Stimulated activated CD8-positive, alpha-beta memory T cell treated with anti-CD3 and anti-CD28 coated beads, Interleukin-15, amount 100 ng/mL, for 1 hour (primary cell): ENCODE results near the gene DNAH10.
"Not testable (repeated sequence)": the region's sequence is repeated elsewhere in the genome, so short reads cannot be mapped to it uniquely, and the experiment has no call there.

ENCODE experiments used
- DNase-seq: peaks from one replicate; pipeline ENCODE4 v3.0.0-alpha.2; 2020; ENCODE audit warnings: low read depth

The DNAH10 gene

DNA sequence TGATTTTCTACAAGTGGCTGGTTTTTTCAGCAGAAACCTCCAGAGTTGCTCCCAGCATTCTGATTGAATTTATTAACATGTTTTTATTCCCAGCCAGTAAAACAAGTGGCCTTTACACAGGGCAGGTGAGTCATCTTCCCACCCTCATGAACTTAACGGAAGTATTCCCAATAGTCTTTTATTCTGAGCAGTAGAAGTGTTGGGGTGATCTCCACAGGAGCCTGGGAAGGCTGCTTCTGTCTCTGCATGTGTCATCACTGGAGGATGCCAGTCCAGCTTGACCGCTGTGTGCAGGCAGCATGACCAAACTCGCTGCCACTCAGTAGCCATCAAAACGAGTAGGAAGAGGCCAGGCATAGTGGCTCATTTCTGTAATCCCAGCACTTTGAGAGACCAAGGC lies 13.4 kb upstream of the DNAH10 start:
- DNase-seq: no peak

DNA sequence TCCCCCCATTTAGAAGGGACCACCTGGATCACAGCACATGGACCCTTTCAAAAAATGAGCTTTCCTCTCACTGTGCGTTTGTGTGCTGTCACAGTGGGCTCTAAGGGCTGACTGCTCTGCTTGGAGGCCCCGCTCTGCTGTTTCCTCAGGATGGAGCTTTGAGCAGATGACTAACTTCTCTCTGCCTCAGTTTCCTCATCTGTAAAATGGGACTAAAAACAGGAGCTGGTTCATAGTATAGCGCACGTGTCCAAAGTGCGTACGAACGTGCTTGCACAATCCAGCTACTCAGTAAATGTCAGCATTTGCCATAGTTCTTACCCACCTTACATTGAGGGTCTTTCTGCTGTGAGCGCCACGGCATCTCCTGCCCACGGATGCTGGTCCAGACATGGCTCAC lies 12.7 kb upstream of the DNAH10 start:
- DNase-seq: no peak

DNA sequence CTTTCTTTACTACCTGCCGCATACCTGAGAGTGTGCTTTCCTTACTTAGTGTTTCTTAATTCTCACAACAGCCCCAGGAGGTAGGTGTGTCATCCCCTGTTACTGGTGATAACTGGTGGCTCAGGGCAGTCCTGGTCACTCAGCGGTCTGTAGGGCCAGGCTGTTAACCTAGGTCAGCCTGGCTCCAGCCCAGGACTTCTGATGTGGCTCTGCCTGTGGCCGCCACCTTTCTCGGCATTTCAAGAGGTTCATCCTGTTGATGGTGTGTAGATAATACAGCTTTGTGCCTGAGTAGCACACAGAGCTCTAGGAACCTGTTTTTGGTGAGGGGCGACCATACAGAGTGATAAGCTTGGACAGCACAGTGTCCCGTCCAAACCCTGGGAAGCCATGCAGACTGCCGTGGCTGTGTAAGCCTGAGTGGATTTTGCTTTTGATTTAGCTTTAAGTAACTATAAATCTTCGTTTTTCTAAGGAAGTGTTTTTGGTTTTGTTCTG lies 11.9 kb upstream of the DNAH10 start:
- no peak for DNase-seq

DNA sequence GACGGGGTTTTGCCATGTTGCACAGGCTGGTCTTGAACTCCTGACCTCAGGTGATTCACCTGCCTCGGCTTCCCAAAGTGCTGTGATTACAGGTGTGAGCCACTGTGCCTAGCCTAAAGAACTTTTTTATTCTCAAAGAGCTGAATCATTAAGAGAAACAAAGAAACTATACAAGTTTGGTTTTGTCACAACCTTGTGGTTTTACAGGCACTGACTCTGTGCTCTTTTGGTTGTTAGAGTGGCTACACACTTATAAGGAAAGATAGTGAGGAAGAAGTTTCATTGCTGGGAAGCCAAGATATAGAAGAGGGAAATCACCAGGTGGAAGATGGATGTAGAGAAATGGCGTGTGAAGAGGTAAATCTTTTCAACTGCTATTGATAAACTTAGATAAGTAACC lies 10.1 kb upstream of the DNAH10 start:
- no peak for DNase-seq

DNA sequence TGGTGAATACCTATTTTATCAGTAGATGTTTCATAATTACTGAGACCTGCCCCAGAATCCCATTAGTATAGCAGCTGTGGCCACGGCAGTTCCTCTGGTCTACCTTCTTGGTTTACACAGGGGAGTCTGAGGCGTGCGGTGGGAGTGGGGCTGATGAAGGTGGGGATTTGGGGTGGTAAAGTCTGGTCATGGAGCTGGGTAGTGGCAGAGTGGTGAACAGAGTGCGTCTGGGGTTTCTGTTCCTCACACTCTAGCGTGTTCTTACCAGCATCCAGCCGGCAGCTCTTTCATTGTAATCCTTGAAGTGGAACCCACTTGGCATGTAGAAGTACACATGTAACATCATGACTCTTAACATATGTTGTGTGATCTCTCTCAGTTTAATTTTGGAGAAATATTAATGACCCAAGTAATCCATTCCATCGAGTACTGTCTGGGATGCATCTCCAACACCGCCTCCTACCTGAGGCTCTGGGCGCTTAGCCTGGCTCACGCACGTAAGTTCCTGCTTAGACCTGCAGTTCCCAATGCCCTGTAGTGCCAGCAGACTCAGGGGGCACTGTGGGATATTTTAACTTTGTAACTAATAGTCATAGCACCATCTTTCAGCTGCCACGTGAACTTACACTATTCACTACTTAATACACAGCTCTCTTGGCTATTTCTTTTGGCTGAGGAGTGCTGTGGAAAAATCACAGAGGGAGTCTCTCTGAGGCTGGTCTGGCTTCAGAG lies 7.9 kb upstream of the DNAH10 start:
- no peak for DNase-seq

DNA sequence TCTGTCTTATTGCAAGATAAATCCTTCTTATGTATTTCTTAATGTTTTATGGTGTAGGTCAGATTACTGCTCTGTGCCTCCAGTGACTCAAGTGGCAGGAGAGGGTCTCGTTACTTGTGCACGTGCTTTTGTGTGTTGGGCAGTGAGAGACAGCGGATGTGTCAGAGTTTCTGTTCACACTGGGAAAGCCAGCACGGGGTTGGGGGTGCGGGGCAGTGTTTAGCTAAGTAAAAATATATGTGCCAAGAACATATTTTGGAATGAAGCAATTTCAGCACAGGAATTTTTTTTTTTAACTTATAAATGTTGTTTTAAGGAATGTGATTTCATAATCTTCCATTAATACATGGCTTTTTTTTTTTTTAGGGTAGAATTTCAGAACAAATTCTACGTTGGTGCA lies 4.5 kb upstream of the DNAH10 start:
- DNase-seq: no peak

DNA sequence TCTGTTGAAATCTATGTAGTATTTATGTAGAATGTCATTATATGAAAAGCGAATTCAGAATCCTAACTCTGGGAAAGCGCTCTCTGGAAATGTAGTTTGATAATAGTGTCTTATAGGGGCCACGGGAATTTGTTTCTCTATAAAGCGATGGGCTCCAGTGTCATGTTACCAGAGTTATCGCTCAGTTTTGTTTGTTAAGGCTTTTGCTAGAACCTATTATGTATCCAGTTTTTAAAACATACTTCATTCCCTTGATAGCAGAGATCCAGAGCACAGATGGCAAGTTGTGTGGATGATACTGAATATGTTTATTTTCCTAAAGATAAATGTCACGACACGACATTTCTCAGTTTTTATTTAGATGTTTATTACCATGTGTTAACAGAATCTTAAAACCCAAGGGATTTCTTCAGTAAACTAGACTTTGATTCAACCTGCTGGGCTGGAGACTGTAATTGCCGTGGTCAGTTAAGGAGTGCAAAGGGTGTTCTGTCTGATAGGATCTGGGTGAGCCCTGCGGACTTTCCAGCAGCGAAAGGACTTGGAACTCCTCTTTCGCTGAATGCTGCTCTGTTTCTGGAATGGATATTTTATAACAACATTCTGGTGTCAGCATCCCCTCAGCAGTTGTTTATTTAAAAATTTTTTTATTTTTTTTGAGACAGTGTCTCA lies 1.7 kb upstream of the DNAH10 start:
- no peak for DNase-seq

DNA sequence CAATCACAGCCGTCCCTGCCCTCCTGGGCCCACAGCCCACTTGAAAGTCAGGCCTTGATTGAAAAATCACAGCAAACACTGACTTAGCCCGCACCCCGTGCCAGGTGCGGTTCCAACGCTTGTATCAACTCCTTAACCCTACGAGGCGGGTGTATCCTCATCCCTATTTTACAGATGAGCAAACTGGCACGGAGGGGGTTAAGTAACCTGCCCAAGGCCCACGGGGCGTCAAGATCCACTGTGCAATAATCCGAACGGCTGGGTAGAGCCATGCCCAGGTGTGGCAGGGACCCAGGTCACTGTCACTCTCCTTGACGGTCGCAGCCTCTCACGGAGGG lies 583 bp downstream of the DNAH10 start:
- DNase-seq: no peak

DNA sequence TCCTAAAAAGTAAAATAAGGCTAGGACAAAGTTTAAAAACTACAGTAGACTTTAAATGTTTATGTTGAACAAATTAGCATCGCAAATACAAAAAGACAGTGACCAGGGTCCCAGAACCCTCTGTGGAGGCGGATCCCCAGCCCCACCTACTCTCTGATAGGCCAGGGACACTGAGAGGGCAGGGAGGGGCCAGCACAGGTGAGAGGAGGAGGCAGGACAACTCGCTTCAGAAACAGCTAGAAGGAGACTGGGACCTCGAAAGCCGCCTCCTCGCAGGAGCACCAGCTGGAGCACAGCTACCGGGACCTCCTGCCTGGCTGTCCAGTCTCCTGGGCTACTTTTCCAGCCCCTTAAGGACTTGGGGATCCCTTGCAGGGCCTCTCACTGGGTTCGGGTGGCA lies 992 bp downstream of the DNAH10 start:
- no peak for DNase-seq

DNA sequence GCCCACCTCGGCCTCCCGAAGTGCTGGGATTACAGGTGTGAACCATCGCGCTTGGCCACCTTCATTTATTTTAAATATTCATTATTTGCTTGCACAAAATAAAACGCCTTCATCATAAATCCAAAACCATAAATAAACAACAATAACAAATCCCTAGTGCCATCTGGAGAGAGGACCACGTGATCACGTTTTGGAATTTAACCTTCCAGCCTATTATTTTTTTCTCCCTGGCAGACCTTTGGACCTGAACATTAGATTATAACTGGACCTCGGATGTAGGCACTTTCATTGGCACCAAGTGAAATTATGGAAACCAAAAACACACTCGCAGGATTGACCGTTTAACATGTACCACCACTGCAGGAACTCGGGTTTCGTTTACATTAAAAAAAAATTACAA lies 2.0 kb downstream of the DNAH10 start:
- no peak for DNase-seq

DNA sequence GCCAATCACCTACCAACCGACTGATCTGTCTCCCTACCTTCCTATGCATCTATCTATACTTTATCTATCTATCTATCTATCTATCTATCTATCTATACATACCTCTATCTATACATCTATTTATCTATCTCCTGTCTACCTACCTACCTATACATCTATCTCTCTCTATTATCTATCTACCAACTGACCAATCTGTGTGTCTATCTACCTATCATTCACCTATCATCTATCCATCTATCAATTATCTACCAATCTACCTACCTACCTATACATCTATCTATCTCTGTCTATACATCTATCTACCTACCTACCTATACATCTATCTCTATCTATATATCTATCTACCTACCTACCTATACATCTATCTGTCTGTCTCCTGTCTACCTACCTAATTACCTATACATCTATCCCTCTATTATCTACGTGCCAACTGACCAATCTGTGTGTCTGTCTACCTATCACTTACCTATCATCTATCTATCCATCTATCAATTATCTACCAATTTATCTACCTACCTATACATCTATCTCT lies 3.5 kb downstream of the DNAH10 start:
- no peak for DNase-seq

DNA sequence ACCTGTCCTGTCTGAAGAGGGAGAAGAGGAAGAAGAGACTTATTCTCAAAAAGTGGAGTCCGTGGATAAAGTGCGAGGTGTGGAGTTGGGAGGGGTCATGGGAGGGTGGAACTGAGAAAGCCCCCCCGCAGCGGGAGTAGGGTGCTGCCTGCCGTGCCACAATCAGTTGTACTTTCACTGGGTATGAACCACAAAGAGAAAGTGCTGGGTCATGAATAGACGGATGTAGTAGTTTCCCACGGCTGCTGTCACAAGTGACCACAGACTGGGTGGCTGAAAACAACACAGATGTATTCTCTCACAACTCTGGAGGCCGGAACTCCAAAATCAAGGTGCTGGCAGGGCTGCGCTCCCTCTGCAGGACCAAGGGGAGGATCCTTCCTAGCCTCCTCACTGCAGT lies 5.5 kb downstream of the DNAH10 start:
- DNase-seq: no peak

DNA sequence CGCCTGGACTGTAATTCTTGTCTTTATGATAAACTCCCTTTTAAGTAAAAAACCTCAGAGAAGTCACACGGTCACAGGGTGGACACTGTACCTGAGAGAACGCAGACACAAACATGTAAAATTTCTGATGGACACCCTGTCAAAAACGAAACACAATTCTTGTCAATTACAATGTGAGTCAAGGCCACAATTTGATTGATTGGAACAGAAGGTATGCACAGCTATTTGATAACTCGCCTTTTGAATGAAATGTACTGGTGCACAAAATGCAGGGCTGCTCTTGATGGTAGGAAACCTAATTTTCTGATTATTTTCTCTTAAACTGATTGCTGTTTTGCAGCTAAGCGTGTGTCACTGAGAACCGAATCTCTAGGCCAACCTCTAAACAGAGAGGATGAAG lies 9.2 kb downstream of the DNAH10 start:
- DNase-seq: no peak

DNA sequence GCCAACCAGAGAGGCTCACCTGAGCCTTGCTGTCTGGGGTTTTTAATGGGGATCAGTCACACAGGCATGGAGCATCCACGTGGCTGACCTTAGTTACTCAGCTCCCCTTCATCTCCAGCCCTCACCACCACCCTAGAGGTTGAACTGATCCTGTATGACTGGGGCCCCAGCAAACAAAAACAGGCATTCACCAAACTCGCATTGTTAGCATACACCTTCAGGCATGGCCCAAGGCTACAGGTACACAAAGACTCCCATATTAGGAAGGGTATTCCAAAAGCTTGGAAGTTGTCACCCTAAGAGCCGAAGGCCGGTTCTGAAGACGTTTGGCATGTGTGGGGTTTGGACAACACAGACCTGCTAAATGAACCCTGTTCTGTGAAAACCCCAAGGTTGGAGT lies 10.0 kb downstream of the DNAH10 start:
- no peak for DNase-seq

DNA sequence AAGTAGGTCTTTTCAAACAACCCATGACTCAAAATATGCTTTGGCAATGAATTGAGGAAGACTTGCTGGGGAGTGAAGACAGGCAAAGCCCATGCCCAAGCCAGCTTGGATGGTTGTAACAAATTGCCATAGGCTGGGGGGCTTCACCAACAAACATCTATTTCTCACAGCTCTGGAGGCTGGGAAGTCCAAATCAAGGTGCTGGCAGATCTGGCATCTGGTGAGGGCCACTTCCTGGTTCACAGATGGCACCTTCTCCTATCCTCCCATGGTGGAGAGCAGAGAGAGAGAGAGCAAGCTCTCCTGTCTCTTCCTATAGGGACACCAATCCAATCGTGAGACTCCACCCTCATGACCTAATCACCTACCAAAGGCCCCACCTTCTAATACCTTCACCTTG lies 11.3 kb downstream of the DNAH10 start:
- no peak for DNase-seq

DNA sequence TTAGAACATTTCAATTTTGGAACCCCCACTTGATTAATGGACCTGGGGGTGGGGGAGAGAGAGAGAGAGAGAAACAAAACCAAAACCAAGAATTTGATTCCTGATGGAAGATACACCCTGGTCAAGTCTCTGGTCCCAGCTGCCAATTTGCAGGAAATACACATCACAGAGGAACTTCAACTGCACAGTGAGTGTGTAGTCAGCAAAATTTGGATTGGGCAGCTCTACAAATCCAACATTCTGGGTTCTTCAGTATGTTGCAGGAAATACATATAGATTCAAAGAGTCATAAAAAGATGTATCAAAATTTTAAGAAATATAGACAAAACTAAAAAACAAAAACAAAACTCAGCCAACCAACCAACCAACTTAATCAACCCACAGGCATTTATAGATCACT lies 17.4 kb downstream of the DNAH10 start:
- no peak for DNase-seq

DNA sequence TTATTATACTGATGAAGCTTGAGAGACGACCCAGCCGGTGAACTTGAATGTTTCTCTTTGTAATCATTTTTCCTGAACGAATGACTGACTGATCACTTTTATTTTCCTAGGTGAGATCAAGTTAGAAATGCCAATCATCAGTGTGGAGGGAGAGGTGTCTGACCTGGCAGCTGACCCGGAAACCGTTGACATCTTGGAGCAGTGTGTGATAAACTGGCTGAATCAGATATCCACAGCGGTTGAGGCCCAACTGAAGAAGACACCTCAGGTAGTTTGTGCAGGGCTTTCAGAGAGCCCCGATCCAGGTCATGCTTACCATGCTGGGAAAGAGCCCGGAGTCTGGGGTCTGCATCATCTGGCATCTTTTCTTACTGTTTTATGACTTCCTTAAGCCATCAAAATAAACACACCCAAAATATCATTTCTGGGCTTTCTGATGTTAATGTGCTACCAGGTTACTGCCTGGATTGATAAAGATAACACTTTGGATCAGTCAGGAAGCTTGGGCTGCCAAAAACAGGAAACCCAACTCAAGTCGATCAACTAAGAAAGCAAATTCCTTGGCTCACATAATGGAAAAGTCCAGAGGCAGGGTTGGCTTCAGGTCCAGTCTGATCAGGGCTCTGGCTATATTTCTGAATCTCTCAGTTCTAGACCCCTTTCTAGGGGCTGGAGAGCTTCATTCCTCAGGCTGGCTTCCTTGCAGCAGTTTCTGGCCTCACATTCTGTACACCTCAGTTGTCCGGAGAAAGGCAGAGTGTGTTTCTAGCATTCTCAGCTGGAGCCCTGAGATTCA lies 21.1 kb downstream of the DNAH10 start:
- DNase-seq: no peak

DNA sequence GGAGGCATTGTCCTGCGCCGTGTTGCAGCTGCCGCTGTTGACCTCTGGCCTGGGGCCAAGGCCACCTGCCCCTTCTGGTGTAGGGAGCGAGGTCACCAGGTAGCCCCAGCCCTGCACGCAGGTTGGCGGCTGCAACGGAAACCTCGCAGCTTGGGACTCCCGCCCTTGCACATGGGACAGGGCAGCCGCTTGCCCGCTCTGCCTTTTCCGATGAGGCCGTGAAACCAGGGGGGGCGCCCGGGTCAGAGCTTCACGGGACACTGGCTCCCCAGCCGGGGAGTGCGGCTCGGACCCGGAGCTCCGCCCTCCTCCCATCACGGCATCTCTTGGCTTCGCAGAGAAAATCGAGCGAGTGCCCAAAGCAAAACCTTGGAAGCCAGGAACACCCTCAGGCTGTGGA lies 25.4 kb downstream of the DNAH10 start:
- no peak for DNase-seq

DNA sequence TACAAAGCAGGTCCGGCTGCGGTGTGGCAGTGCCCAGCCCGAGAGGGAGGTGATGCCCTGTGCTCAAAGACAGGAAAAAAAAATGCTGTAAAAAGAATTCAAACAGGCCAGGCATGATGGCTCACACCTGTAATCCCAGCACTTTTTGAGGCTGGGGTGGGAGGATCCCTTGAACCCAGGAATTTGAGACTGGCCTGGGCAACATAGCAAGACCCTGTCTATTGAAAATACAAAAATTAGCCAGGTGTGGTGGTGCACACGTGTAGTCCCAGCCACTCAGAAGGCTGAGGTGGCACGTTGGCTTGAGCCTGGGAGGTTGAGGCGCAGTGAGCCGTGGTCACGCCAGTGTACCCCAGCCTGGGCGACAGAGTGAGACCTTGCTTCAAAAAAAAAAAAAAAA lies 26.4 kb downstream of the DNAH10 start:
- DNase-seq: no peak

DNA sequence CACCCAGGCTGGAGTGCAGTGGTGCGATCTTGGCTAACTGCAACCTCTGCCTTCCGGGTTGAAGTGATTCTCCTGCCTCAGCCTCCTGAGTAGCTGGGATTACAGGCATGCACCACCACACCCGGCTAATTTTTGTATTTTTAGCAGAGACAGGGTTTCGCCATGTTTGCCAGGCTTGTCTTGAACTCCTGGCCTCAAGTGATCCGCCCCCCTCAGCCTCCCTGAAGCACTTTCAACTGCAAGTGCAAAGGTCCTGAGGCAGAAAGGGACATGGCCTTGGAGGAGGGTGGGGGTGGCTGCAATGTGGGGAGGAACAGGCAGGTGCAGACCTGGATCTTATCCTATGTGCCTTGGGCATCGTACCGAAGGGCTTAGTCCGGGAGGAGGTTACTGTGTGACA lies 27.3 kb downstream of the DNAH10 start:
- DNase-seq: not testable (repeated sequence)

DNA sequence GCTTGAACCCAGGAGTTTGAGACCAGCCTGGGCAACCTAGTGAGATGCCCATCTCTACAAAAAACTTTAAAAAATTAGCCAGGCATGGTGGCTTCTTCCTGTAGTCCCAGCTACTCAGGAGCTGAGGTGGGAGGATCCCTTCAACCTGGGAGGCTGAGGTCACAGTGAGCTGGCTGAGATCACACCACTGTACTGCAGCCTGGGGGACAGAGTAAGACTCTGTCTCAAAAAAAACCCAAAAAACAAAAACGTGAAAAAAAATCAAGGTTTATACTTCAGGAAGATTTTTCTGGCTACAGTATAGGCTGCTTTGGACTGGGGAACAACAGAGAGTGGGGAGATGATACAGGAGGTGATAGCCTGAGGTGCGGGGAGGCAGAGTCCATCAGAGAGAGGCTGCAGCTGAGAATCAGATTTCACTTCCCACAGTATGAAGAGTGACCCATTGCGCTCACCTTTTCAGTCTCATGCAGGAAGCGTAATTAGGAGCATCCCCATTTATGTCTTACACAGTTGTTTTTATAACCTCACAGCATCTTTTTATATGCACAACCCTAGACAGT lies 28.9 kb downstream of the DNAH10 start:
- no peak for DNase-seq

DNA sequence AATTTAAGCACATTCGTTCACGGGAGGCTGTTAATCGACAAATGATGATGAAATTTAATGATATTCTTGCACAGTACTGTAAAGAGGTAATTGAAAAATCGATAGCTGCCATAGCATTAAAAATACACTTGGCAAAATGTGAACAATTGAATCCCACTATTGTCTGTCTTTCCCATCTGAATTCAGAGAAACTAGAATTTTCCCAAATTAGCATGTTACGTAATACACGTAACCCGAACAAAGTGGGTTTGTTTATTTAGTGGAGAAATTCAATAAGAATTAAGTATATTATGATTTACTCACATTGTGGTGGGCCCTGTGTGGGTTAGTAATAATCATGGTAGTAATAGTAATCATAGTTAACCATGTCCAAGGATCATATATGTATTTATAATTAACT lies 31.9 kb downstream of the DNAH10 start:
- DNase-seq: no peak

DNA sequence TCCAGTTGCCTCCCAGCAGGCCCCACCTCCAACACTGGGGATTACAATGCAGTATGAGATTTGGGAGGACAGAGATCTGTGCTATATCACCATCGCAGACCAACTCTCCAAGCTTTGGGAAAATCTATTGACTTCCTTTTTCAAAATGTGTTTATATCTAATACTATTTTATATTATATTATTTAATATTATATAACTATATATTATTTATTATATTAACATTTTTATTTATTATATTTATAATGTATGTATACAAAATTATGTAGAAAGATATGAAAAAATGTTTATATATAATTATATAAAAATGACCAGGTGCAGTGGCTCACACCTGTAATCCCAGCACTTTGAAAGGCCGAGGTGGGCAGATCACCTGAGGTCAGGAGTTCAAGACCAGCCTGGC lies 36.4 kb downstream of the DNAH10 start:
- DNase-seq: no peak
